NT2/D1 (cell line): ENCODE data around the gene EPC1.

Experiments
- DNase-seq: peaks from one replicate; pipeline ENCODE4 v3.0.0-alpha.2; 2011; ENCODE audit warnings: low read depth, low spot score
- H3K27me3 ChIP-seq: 2 replicates; pipeline ENCODE4 v1.6.0; 2011; ENCODE audit warnings: mild to moderate bottlenecking; ENCODE audit not compliant: insufficient read length, insufficient read depth
- H3K36me3 ChIP-seq: 2 replicates; pipeline ENCODE4 v1.6.1; 2011; ENCODE audit warnings: mild to moderate bottlenecking, low read length, mixed read lengths; ENCODE audit not compliant: insufficient read depth, insufficient read length
- H3K4me1 ChIP-seq: 2 replicates; pipeline ENCODE4 v1.5.1; 2011; ENCODE audit not compliant: insufficient read depth, insufficient read length
- H3K4me3 ChIP-seq: 2 replicates; pipeline ENCODE4 v1.5.1; 2011; ENCODE audit warnings: low read depth; ENCODE audit not compliant: insufficient read length
- H3K9ac ChIP-seq: 2 replicates; pipeline ENCODE4 v1.6.0; 2011; ENCODE audit warnings: low read depth; ENCODE audit not compliant: insufficient read length
- H3K9me3 ChIP-seq: 2 replicates; pipeline ENCODE4 v1.5.1; 2011; ENCODE audit warnings: mild to moderate bottlenecking, low read length; ENCODE audit not compliant: insufficient read depth
- SUZ12 ChIP-seq: IDR thresholded peaks from 2 replicates; pipeline ENCODE4 v1.6.1; 2011; ENCODE audit not compliant: insufficient read length, insufficient read depth; ENCODE audit errors: extremely low read depth
- YY1 ChIP-seq: IDR thresholded peaks from 2 replicates; pipeline ENCODE4 v1.6.1; 2011; ENCODE audit not compliant: insufficient read length, insufficient read depth
- ZNF274 ChIP-seq: IDR thresholded peaks from 2 replicates; pipeline ENCODE4 v1.6.1; 2011; ENCODE audit warnings: mild to moderate bottlenecking, low read depth, low read length

The EPC1 gene

GRCh38 chr10:32299354-32299980, 47.5 kb downstream of the EPC1 start:
- no peak for DNase-seq
- H3K36me3 ChIP-seq: peaks cover 8% of the 10 kb centered on the region
- H3K4me1 ChIP-seq: no peaks in the 10 kb centered on the region
- no peaks in the 10 kb centered on the region for H3K9me3 ChIP-seq
- no peak overlapping the region for H3K4me3 ChIP-seq
- H3K9ac ChIP-seq: no peak overlapping the region
- H3K27me3 ChIP-seq: no peaks in the 10 kb centered on the region
- TF ChIP-seq YY1: no peak
- TF ChIP-seq ZNF274: no peak
- TF ChIP-seq SUZ12: no peak

- Histone ChIP-seq H3K9me3 (no peaks in the 10 kb centered on the region), H3K9ac (no peak overlapping the region), H3K36me3 (peaks cover 6% of the 10 kb centered on the region), H3K4me3 (no peak overlapping the region), H3K27me3 (no peaks in the 10 kb centered on the region), H3K4me1 (no peaks in the 10 kb centered on the region)
- no peak for TF ChIP-seq SUZ12
- no peak for TF ChIP-seq YY1
- no peak for TF ChIP-seq ZNF274
- no peak for DNase-seq
Measured at GRCh38 chr10:32298075-32298812, 48.7 kb downstream of the EPC1 start.

GRCh38 chr10:32295027-32295426, 51.9 kb downstream of the EPC1 start:
- no peaks in the 10 kb centered on the region for H3K9me3 ChIP-seq
- H3K36me3 ChIP-seq: peaks cover 27% of the 10 kb centered on the region
- DNase-seq: no peak
- no peak overlapping the region for H3K9ac ChIP-seq
- no peak overlapping the region for H3K4me3 ChIP-seq
- no peaks in the 10 kb centered on the region for H3K4me1 ChIP-seq
- H3K27me3 ChIP-seq: no peaks in the 10 kb centered on the region
- no peak for TF ChIP-seq ZNF274
- TF ChIP-seq SUZ12: no peak
- no peak for TF ChIP-seq YY1

- no peaks in the 10 kb centered on the region for H3K9me3 ChIP-seq
- H3K4me3 ChIP-seq: no peak overlapping the region
- no peaks in the 10 kb centered on the region for H3K4me1 ChIP-seq
- no peaks in the 10 kb centered on the region for H3K27me3 ChIP-seq
- no peak overlapping the region for H3K9ac ChIP-seq
- H3K36me3 ChIP-seq: peaks cover 27% of the 10 kb centered on the region
- DNase-seq: no peak
- no peak for TF ChIP-seq YY1
- TF ChIP-seq SUZ12: no peak
- no peak for TF ChIP-seq ZNF274
Measured at GRCh38 chr10:32293581-32293980, 53.4 kb downstream of the EPC1 start.

GRCh38 chr10:32279795-32280194, 67.2 kb downstream of the EPC1 start:
- no peak for TF ChIP-seq YY1
- no peak for TF ChIP-seq SUZ12
- TF ChIP-seq ZNF274: no peak
- Histone ChIP-seq H3K27me3 (no peaks in the 10 kb centered on the region), H3K36me3 (peaks cover 27% of the 10 kb centered on the region), H3K9me3 (no peaks in the 10 kb centered on the region), H3K4me1 (no peaks in the 10 kb centered on the region), H3K4me3 (no peak overlapping the region), H3K9ac (no peak overlapping the region)
- no peak for DNase-seq

GRCh38 chr10:32273336-32273735, 73.6 kb downstream of the EPC1 start:
- Histone ChIP-seq H3K9me3 (no peaks in the 10 kb centered on the region), H3K4me1 (no peaks in the 10 kb centered on the region), H3K27me3 (no peaks in the 10 kb centered on the region), H3K36me3 (peaks cover 48% of the 10 kb centered on the region), H3K9ac (no peak overlapping the region), H3K4me3 (no peak overlapping the region)
- TF ChIP-seq ZNF274: no peak
- no peak for TF ChIP-seq SUZ12
- no peak for TF ChIP-seq YY1
- DNase-seq: no peak

GRCh38 chr10:32271617-32272016, 75.3 kb downstream of the EPC1 start:
- no peak for DNase-seq
- no peak overlapping the region for H3K4me3 ChIP-seq
- no peaks in the 10 kb centered on the region for H3K27me3 ChIP-seq
- TF ChIP-seq YY1 (no peak), ZNF274 (no peak), SUZ12 (no peak)
- H3K4me1 ChIP-seq: no peaks in the 10 kb centered on the region
- H3K9me3 ChIP-seq: no peaks in the 10 kb centered on the region
- no peak overlapping the region for H3K9ac ChIP-seq
- H3K36me3 ChIP-seq: peaks cover 48% of the 10 kb centered on the region
